SK-N-SH treated with all-trans-retinoic acid at 6 μM for 48 hours (cell line): Measurements from ENCODE around the gene PARL.

Experiments used
- BACH2 ChIP-seq: fragments of 250-450 bp; sonication (Bioruptor Pico); IDR thresholded peaks from 2 replicates; pipeline ENCODE4 v1.9.0; 2021; ENCODE audit warnings: mild to moderate bottlenecking, borderline replicate concordance
- CSDC2 ChIP-seq: fragments of 250-450 bp; sonication (Bioruptor Pico); IDR thresholded peaks from 2 replicates; pipeline ENCODE4 v1.5.0; 2020; ENCODE audit warnings: mild to moderate bottlenecking, moderate library complexity
- GLIS3 ChIP-seq: fragments of 250-450 bp; sonication (Bioruptor Pico); IDR thresholded peaks from 2 replicates; pipeline ENCODE4 v1.5.0; 2020; ENCODE audit warnings: mild to moderate bottlenecking, moderate library complexity
- ISL1 ChIP-seq: fragments of 250-450 bp; sonication (Bioruptor Pico); IDR thresholded peaks from 2 replicates; pipeline ENCODE4 v2.1.2; 2022; ENCODE audit warnings: mild to moderate bottlenecking, moderate library complexity
- OSR1 ChIP-seq: fragments of 250-450 bp; sonication (Bioruptor Pico); IDR thresholded peaks from 2 replicates; pipeline ENCODE4 v1.8.0; 2022; ENCODE audit warnings: moderate library complexity, mild to moderate bottlenecking, inconsistent platforms
- PATZ1 ChIP-seq: fragments of 250-450 bp; sonication (Bioruptor Pico); IDR thresholded peaks from 2 replicates; pipeline ENCODE4 v1.8.0; 2020; ENCODE audit warnings: mild to moderate bottlenecking, moderate library complexity, borderline replicate concordance
- PPARA ChIP-seq: fragments of 250-450 bp; sonication (Bioruptor Pico); IDR thresholded peaks from 2 replicates; pipeline ENCODE4 v1.5.0; 2020; ENCODE audit warnings: mild to moderate bottlenecking, borderline replicate concordance
- TCF4 ChIP-seq: fragments of 250-450 bp; sonication (Bioruptor Pico); IDR thresholded peaks from 2 replicates; pipeline ENCODE4 v1.8.0; 2021; ENCODE audit warnings: mild to moderate bottlenecking, moderate library complexity, borderline replicate concordance
- ZNF8 ChIP-seq: fragments of 450-650 bp; formaldehyde crosslinking; IDR thresholded peaks from 2 replicates; pipeline ENCODE4 v1.5.0; 2020; ENCODE audit warnings: mild to moderate bottlenecking, moderate library complexity

DNA sequence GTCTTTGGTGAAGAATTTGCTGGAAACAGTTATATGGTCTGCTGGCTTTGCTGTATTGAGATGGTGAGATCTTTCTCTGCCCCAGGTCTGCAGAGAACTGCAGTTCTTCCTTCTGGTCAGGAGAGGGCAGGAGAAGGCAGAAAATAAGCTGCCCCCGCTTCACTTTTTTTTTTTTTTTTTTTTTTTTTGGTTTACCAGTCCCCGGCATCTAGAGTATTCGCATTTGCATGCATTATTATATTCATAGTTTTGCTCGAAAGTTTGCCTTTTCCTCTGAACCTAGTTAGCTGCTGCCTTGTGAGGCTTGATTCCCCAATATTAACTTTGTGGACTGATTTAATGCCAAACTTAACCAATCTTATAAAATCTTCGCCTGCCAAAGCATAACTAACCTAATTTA, 10.6 kb upstream of the PARL start:
- TF ChIP-seq ZNF8, result no peak
- no peak for TF ChIP-seq TCF4 (CRISPR knock-in tag)
- no peak for TF ChIP-seq CSDC2
- no peak for TF ChIP-seq GLIS3 (CRISPR knock-in tag)
- no peak for TF ChIP-seq PATZ1 (CRISPR knock-in tag)
- TF ChIP-seq BACH2 (CRISPR knock-in tag), result no peak
- no peak for TF ChIP-seq PPARA (CRISPR knock-in tag)
- TF ChIP-seq ISL1 (CRISPR knock-in tag), result no peak
- TF ChIP-seq OSR1 (CRISPR knock-in tag), result no peak
